Stimulated activated naive CD4-positive, alpha-beta T cell treated with Interleukin-2 at 50 U/mL for 16 hours (primary cell): ENCODE measurements around the gene POLR2E.
A peak's percentile ranks its signal among the peaks of the same experiment; 100 is the strongest.

Source experiments
- DNase-seq: peaks from one replicate; lab custom pipeline; 2025; lab: John Stamatoyannopoulos, UW

The POLR2E gene

GRCh38 chr19:1063909-1064660, 31.1 kb downstream of the POLR2E start:
- DNase-seq = no peak

- DNase-seq = peak; percentile 61
Measured at GRCh38 chr19:1063030-1063908, 31.9 kb downstream of the POLR2E start.

DNA sequence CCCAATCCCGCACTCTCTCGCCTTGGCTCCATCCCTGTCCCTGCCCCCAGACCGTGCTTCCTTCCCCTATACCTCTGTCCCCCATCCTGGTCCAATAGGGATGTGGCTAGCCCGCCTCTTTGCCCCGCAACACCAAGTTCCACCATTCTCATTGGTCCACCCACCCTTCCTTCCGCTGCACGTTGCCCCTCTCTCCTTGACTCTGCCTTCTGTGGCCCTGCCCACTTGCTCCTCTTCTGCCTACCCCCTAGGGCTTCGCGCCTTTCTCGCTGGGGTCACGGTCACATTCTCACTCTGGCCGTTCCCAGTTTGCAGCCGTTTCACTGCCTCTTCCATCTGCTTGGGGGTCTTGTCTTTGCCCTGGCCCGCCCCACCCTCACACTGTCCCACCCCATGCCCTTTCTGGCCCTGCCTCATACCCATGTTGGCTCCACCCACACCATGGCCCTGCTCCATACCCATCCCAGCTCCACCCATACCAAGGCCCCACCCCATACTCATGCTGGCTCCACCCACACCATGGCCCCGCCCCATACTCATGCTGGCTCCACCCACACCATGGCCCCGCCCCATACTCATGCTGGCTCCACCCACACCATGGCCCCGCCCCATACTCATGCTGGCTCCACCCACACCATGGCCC, 32.7 kb downstream of the POLR2E start:
- no peak for DNase-seq

- no peak for DNase-seq
Measured at GRCh38 chr19:1061987-1062386, 33.2 kb downstream of the POLR2E start.

DNA sequence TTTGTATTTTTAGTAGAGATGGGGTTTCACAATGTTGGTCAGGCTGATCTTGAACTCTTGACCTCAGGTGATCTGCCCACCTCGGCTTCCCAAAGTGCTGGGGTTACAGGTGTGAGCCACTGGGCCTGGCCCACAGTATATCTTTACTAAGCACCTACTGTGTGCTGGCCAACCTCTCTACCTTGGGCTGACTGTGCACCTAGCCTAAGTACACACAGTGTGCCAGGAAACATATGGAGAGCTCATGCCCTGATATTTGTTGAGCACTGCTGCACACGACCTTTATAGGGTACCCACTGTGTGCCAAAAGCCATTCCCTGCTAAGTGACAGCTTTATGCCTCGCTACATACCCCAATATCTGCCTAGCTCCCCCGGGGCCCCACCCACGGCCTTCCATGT, 34.5 kb downstream of the POLR2E start:
- DNase-seq = no peak

- no peak for DNase-seq
Measured at GRCh38 chr19:1058112-1058511, 37.1 kb downstream of the POLR2E start.

GRCh38 chr19:1057176-1057855, 37.9 kb downstream of the POLR2E start:
- peak; percentile 48 for DNase-seq

DNA sequence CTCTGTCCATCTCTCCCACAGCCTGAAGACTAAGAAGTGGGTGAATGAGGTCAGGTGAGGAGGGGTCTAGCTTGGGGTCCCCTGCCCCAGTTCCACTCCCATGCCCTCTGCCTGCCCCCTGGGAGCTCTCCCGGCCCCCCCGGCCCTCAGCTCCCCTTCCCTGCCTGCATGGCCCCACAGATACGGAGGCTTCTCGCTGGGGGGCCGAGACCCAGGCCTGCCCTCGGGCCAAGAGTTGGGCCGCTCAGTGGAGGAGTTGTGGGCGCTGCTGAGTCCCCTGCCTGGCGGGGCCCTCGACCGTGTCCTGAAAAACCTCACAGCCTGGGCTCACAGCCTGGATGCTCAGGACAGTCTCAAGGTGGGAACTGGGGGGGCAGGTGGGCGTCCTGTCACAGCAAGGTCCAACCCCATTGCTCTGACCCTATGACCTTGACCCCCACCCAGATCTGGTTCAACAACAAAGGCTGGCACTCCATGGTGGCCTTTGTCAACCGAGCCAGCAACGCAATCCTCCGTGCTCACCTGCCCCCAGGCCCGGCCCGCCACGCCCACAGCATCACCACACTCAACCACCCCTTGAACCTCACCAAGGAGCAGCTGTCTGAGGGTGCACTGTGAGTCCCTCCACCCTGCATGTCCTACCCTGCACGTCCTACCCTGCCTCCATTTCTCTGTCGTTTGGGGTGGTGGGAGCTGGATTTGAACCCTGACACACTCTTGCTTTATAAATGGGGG, 39.1 kb downstream of the POLR2E start:
- no peak for DNase-seq

DNA sequence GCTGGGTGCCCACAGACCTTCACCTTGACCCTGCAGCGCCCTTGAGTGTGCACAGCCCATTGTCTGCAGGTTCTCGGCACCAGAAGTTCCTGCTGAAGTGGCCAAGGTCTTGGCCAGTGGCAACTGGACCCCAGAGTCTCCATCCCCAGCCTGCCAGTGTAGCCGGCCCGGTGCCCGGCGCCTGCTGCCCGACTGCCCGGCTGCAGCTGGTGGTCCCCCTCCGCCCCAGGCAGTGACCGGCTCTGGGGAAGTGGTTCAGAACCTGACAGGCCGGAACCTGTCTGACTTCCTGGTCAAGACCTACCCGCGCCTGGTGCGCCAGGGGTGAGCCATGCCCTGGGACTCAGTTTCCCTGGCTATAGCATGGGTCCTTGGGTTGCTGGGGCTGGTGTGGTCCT, 40.1 kb downstream of the POLR2E start:
- DNase-seq = no peak

- no peak for DNase-seq
Measured at GRCh38 chr19:1054102-1055027, 40.8 kb downstream of the POLR2E start.

DNA sequence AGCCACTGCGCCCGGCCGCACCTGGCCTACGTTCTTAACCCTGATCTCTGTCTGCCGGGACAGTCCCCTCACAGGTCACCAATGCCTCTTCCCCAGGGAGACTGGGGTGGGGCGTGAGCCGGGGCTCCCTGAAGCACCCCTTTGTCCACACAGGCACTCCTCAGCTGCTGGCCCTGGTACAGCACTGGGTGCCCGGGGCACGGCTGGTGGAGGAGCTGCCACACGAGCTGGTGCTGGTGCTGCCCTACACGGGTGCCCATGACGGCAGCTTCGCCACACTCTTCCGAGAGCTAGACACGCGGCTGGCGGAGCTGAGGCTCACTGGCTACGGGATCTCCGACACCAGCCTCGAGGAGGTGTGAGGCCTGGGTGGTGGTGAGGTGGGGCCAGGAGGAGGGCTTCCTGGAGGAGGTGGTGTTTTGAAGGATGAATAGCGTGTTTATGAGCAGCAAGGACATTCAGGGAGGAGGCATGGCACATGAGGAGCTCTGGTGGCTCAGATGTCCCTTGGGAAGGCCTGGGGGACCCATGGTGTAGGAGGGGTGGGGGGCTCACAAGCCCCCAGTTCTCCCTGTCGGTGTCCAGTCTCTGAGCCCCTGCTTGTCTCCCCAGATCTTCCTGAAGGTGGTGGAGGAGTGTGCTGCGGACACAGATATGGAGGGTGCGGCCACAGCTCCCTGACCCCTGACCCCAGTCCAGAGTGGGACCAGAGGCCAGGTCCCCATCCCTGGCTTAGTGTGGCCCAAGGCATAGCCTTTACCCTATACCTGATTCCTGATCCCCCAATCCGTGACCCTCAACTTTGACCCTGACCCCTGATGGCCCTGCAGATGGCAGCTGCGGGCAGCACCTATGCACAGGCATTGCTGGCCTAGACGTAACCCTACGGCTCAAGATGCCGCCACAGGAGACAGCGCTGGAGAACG, 41.7 kb downstream of the POLR2E start:
- no peak for DNase-seq

GRCh38 chr19:1052349-1052975, 42.7 kb downstream of the POLR2E start:
- DNase-seq = no peak

GRCh38 chr19:1051791-1052190, 43.4 kb downstream of the POLR2E start:
- no peak for DNase-seq

- no peak for DNase-seq
Measured at GRCh38 chr19:1050989-1051788, 44.0 kb downstream of the POLR2E start.

DNA sequence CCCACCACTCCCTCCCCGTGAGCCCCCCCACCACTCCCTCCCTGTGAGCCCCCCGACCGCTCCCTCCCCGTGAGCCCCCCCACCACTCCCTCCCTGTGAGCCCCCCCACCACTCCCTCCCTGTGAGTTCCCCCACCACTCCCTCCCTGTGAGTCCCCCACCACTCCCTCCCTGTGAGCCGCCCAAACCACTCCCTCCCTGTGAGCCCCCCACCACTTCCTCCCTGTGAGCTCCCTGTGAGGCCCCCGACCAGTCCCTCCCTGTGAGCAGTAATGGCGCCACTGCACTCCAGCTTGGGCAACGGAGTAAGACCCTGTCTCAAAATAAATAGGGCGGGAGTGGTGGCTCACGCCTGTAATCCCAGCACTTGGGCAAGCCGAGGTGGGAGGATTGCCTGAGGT, 45.4 kb downstream of the POLR2E start:
- DNase-seq = no peak

- DNase-seq = no peak
Measured at GRCh38 chr19:1049106-1049505, 46.1 kb downstream of the POLR2E start.

DNA sequence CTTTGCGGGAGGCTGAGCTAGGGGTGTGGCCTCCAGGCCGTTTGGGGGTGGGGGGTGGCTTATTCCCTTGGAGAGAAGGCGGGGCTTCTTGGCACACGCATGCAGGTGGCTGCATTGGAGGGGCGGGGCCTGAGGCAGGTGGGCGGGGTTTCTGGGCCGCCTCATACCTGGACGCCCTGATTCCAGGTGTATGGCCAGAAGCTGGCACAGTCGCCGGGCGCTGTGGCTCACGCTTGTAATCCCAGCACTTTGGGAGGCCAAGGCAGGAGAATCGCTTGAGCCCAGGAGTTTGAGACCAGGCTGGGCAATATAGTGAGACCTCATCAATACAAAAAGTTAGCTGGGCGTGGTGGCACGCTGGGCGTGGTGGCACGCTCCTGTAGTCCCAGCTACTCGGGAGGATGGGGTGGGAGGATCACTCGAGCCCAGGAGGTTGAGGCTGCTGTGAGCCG, 47.5 kb downstream of the POLR2E start:
- no peak for DNase-seq
